Measurements from ENCODE around the gene IL15.
A peak's percentile ranks its signal among the peaks of the same experiment; 100 is the strongest.

The IL15 gene

GRCh38 chr4:141768954-141769353 is 132.6 kb downstream of the IL15 start:
- no peak for FAIRE-seq
- no peak for DNase-seq (ENCODE audit: low spot score)

- FAIRE-seq (no peak), DNase-seq (ENCODE audit: low spot score) (no peak)
These were observed 135.8 kb downstream of the IL15 start for GRCh38 chr4:141771889-141772830.

GRCh38 chr4:141772838-141773237 is 136.5 kb downstream of the IL15 start:
- DNase-seq (ENCODE audit: low spot score), result no peak
- FAIRE-seq, result peak; percentile 84

- FAIRE-seq, result no peak
- no peak for DNase-seq (ENCODE audit: low spot score)
These were observed 145.8 kb downstream of the IL15 start for GRCh38 chr4:141782205-141782604.

Data from RCC 7860 (cell line).